ENCODE data around the gene CFLAR.

DNA sequence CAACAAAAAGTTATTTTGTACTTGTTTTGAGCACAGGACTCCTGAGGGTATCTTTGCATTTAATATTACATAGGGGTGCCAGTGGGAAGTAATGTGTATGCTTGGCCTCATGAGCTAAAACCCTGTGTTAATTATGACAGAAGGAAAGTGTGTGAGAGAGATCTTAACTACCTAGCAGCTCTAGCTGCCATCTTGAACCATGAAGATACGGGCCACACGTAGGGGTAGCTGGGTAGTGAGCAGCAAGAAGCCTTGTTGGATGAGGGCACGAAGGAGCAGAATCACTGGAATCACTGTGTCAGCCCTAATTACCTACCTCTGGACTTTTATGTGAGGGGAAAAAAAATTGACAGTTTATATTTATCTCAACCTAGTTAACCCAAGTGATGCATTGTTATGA, 51.6 kb downstream of the CFLAR start:
- TF ChIP-seq, protein P1, sequence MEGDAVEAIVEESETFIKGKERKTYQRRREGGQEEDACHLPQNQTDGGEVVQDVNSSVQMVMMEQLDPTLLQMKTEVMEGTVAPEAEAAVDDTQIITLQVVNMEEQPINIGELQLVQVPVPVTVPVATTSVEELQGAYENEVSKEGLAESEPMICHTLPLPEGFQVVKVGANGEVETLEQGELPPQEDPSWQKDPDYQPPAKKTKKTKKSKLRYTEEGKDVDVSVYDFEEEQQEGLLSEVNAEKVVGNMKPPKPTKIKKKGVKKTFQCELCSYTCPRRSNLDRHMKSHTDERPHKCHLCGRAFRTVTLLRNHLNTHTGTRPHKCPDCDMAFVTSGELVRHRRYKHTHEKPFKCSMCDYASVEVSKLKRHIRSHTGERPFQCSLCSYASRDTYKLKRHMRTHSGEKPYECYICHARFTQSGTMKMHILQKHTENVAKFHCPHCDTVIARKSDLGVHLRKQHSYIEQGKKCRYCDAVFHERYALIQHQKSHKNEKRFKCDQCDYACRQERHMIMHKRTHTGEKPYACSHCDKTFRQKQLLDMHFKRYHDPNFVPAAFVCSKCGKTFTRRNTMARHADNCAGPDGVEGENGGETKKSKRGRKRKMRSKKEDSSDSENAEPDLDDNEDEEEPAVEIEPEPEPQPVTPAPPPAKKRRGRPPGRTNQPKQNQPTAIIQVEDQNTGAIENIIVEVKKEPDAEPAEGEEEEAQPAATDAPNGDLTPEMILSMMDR (IDR thresholded peaks at IDR 0.05) = no peak
- TF ChIP-seq POLR2A (IDR thresholded peaks at IDR 0.05) = no peak

Data from prostate gland (tissue), 2 donors.